LNCaP clone FGC (cell line): Measurements from ENCODE around the gene GPR158.

ENCODE experiments used
- DNase-seq: peaks from one replicate; pipeline ENCODE4 v3.0.0-alpha.2; 2011; ENCODE audit warnings: low read depth
- H3K4me3 ChIP-seq: 2 replicates; pipeline ENCODE4 v1.5.1; 2011; ENCODE audit warnings: mild to moderate bottlenecking, low read depth, low read length, control low read depth
- CTCF ChIP-seq: IDR thresholded peaks from 2 replicates; pipeline ENCODE4 v1.5.1; 2012; ENCODE audit warnings: mild to moderate bottlenecking; ENCODE audit not compliant: control insufficient read depth, insufficient read depth; ENCODE audit errors: extremely low read depth

Gene GPR158

GRCh38 chr10:25552283-25552919, 377.6 kb downstream of the GPR158 start:
- no peak for DNase-seq
- TF ChIP-seq CTCF = no peak
- H3K4me3 ChIP-seq = no peak overlapping the region

GRCh38 chr10:25555865-25556264, 381.1 kb downstream of the GPR158 start:
- H3K4me3 ChIP-seq = no peak overlapping the region
- no peak for DNase-seq
- TF ChIP-seq CTCF = peak; percentile 20; the same call in 1 of the 2 replicates

GRCh38 chr10:25556457-25556856, 381.7 kb downstream of the GPR158 start:
- no peak for TF ChIP-seq CTCF
- H3K4me3 ChIP-seq = no peak overlapping the region
- DNase-seq = peak; percentile 74

- H3K4me3 ChIP-seq = no peak overlapping the region
- no peak for DNase-seq
- no peak for TF ChIP-seq CTCF
These were observed 382.3 kb downstream of the GPR158 start for GRCh38 chr10:25557136-25557535.

- H3K4me3 ChIP-seq = no peak overlapping the region
- no peak for TF ChIP-seq CTCF
- DNase-seq = no peak
These were observed 387.0 kb downstream of the GPR158 start for GRCh38 chr10:25561758-25562157.

- no peak for TF ChIP-seq CTCF
- H3K4me3 ChIP-seq = no peak overlapping the region
- DNase-seq = no peak
These were observed 387.7 kb downstream of the GPR158 start for GRCh38 chr10:25562547-25562946.

GRCh38 chr10:25564351-25564750, 389.6 kb downstream of the GPR158 start:
- no peak overlapping the region for H3K4me3 ChIP-seq
- no peak for DNase-seq
- TF ChIP-seq CTCF = no peak
